K562 (cell line): ENCODE results near the gene DNAJC11.

Source experiments
- CTCF ChIP-seq, 3 experiments: IDR thresholded peaks in 2 of 3; conservative IDR thresholded peaks in 1 of 3; 2 replicates each; pipeline ENCODE4 v1.5.1; 2011 to 2012; ENCODE audit warnings: low read length in 3 of 3, mild to moderate bottlenecking in 3 of 3, control low read depth in 2 of 3, improper control_type of control experiment in 1 of 3, inconsistent platforms in 1 of 3, low read depth in 1 of 3, mixed read lengths in 1 of 3, moderate library complexity in 1 of 3; ENCODE audit not compliant: insufficient read depth in 2 of 3
- EP300 ChIP-seq: IDR thresholded peaks from 2 replicates; pipeline ENCODE4 v1.6.1; 2012; ENCODE audit warnings: low read length, improper control_type of control experiment
- EZH2 ChIP-seq: IDR thresholded peaks from 2 replicates; pipeline ENCODE4 v1.6.1; 2012; ENCODE audit warnings: low read depth, mild to moderate bottlenecking, inconsistent platforms, low read length, borderline replicate concordance
- KLF13 ChIP-seq: fragments of 450-650 bp; IDR thresholded peaks from 2 replicates; pipeline ENCODE4 v1.6.1; 2016; ENCODE audit warnings: missing genetic modification characterization, low read depth, mild to moderate bottlenecking, missing compliant biosample characterization, moderate library complexity, borderline replicate concordance
- MGA ChIP-seq: fragments of 450-650 bp; IDR thresholded peaks from 2 replicates; pipeline ENCODE4 v1.6.1; 2016; ENCODE audit warnings: mild to moderate bottlenecking, moderate library complexity
- POLR2A ChIP-seq: fragments of 450-650 bp; conservative IDR thresholded peaks from 2 replicates; pipeline ENCODE4 v1.6.1; 2016
- TAF1 ChIP-seq: IDR thresholded peaks from 2 replicates; pipeline ENCODE4 v1.6.1; 2011; ENCODE audit warnings: mild to moderate bottlenecking, low read length, moderate library complexity; ENCODE audit not compliant: insufficient read depth, control insufficient read depth, severe bottlenecking; ENCODE audit errors: extremely low read depth
- THRAP3 ChIP-seq: fragments of 450-650 bp; IDR thresholded peaks from 2 replicates; pipeline ENCODE4 v1.6.1; 2016; ENCODE audit warnings: mild to moderate bottlenecking, inconsistent platforms, borderline replicate concordance
- ZC3H11A ChIP-seq: IDR thresholded peaks from 2 replicates; pipeline ENCODE4 v1.6.1; 2012; ENCODE audit warnings: low read depth, low read length, improper control_type of control experiment
- ZNF121 ChIP-seq: sonication (generic); formaldehyde crosslinking; conservative IDR thresholded peaks from 2 replicates; pipeline ENCODE4 v1.8.0; 2022; ENCODE audit warnings: missing genetic modification reagents
- ZNF146 ChIP-seq: IDR thresholded peaks from one replicate; pipeline ENCODE4 v1.6.1; 2018; ENCODE audit warnings: missing compliant biosample characterization; ENCODE audit not compliant: unreplicated experiment
- ZNF184 ChIP-seq: sonication (generic); formaldehyde crosslinking; IDR thresholded peaks from 2 replicates; pipeline ENCODE4 v1.5.0; 2020; ENCODE audit warnings: missing genetic modification reagents
- TF ChIP-seq, protein P1 (sequence below): sonication (generic); formaldehyde crosslinking; IDR thresholded peaks from 2 replicates; pipeline ENCODE4 v1.8.1; 2023; ENCODE audit warnings: mild to moderate bottlenecking, missing genetic modification reagents

GRCh38 chr1:6648556-6648955, 53.1 kb downstream of the DNAJC11 start:
- TF ChIP-seq EZH2 (no peak), MGA (no peak), CTCF (IDR thresholded peaks at IDR 0.05 in 2 of 3, conservative IDR thresholded peaks at IDR 0.05 in 1 of 3; ENCODE audit: insufficient read depth in 2 of 3, low read depth in 1 of 3, low read length in 3 of 3) (no peak), ZC3H11A (no peak), EP300 (no peak), ZNF146 (CRISPR knock-in tag) (no peak), ZNF184 (no peak), TAF1 (no peak), KLF13 (tag) (no peak), THRAP3 (no peak), POLR2A (no peak), ZNF121 (no peak)
- TF ChIP-seq, protein P1, sequence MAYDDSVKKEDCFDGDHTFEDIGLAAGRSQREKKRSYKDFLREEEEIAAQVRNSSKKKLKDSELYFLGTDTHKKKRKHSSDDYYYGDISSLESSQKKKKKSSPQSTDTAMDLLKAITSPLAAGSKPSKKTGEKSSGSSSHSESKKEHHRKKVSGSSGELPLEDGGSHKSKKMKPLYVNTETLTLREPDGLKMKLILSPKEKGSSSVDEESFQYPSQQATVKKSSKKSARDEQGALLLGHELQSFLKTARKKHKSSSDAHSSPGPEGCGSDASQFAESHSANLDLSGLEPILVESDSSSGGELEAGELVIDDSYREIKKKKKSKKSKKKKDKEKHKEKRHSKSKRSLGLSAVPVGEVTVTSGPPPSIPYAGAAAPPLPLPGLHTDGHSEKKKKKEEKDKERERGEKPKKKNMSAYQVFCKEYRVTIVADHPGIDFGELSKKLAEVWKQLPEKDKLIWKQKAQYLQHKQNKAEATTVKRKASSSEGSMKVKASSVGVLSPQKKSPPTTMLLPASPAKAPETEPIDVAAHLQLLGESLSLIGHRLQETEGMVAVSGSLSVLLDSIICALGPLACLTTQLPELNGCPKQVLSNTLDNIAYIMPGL (CRISPR knock-in tag) = no peak
